ENCODE data around the gene DSCAML1. TPM values are rescaled to one million over a fixed set of nuclear protein-coding genes. Genes with fewer than 3 reads are reported as not detected.

DSCAML1 gene
- total RNA-seq, 1 experiment from 2014 or later: 0.90 TPM

- TF ChIP-seq ZSCAN18 (CRISPR knock-in tag; IDR thresholded peaks at IDR 0.05) (no peak), FOXP1 (CRISPR knock-in tag; IDR thresholded peaks at IDR 0.05; ENCODE audit: borderline replicate concordance) (no peak), RELA (CRISPR knock-in tag; IDR thresholded peaks at IDR 0.05; ENCODE audit: borderline replicate concordance) (no peak), NR3C1 (CRISPR knock-in tag; conservative IDR thresholded peaks at IDR 0.05; ENCODE audit: low read depth) (no peak), ZNF138 (CRISPR knock-in tag; conservative IDR thresholded peaks at IDR 0.05) (no peak), ARID4B (CRISPR knock-in tag; IDR thresholded peaks at IDR 0.05; ENCODE audit: borderline replicate concordance) (no peak)
Measured at GRCh38 chr11:117437041-117437790, 359.8 kb downstream of the DSCAML1 start (continued).

- TF ChIP-seq ZNF232 (CRISPR knock-in tag; IDR thresholded peaks at IDR 0.05) (no peak), MLX (CRISPR knock-in tag; IDR thresholded peaks at IDR 0.05) (no peak), ATF1 (CRISPR knock-in tag; IDR thresholded peaks at IDR 0.05) (no peak), ARID4B (CRISPR knock-in tag; IDR thresholded peaks at IDR 0.05; ENCODE audit: borderline replicate concordance) (no peak), ZNF396 (CRISPR knock-in tag; IDR thresholded peaks at IDR 0.05; ENCODE audit: borderline replicate concordance) (no peak), NR1H2 (CRISPR knock-in tag; IDR thresholded peaks at IDR 0.05) (no peak), ZNF317 (CRISPR knock-in tag; IDR thresholded peaks at IDR 0.05; ENCODE audit: borderline replicate concordance, low read depth) (no peak), CREB1 (CRISPR knock-in tag; IDR thresholded peaks at IDR 0.05) (no peak), TEAD4 (CRISPR knock-in tag; IDR thresholded peaks at IDR 0.05) (no peak), FOXP4 (CRISPR knock-in tag; IDR thresholded peaks at IDR 0.05) (no peak), ZMAT4 (CRISPR knock-in tag; IDR thresholded peaks at IDR 0.05) (no peak), FOXJ3 (CRISPR knock-in tag; IDR thresholded peaks at IDR 0.05; ENCODE audit: borderline replicate concordance) (no peak), ZNF423 (CRISPR knock-in tag; IDR thresholded peaks at IDR 0.05) (no peak)
- DNase-seq (ENCODE audit: low spot score) (no peak), ATAC-seq (no peak)
- Mint-ChIP-seq H3K27ac (no peak overlapping the region), H3K36me3 (no peaks in the 10 kb centered on the region), H3K4me3 (no peak overlapping the region), H3K4me1 (peaks cover 5% of the 10 kb centered on the region; the same call in 1 of the 2 replicates), H3K27me3 (ENCODE audit: low read depth) (no peaks in the 10 kb centered on the region), H3K9me3 (no peaks in the 10 kb centered on the region)
- ChIA-PET CTCF (no interaction called here), POLR2A (no interaction called here)
Measured at GRCh38 chr11:117435326-117435725, 361.7 kb downstream of the DSCAML1 start.
